Uterus (tissue), 4 donors: Measurements from ENCODE around the gene JAZF1. TPM values are rescaled to one million over a fixed set of nuclear protein-coding genes. Genes with fewer than 3 reads are reported as not detected.

Source experiments
- DNase-seq, 2 donors: peaks; one replicate each; pipeline ENCODE4 v3.0.0-alpha.2; 2019 to 2020
- H3K27ac ChIP-seq, 2 donors: fragments of 200-600 bp; sonication (generic); 1 replicate in 1 of 2; 2 replicates in 1 of 2; pipeline ENCODE4 v1.5.1; 2016 to 2018
- H3K27me3 ChIP-seq, 2 donors: fragments of 200-600 bp; sonication (generic); one replicate each; pipeline ENCODE4 v1.5.1; 2018 to 2019; ENCODE audit warnings: control low read depth in 1 of 2
- H3K36me3 ChIP-seq, 2 donors: fragments of 200-600 bp; sonication (generic); one replicate each; pipeline ENCODE4 v1.5.1; 2019; ENCODE audit warnings: control low read depth in 1 of 2
- H3K4me1 ChIP-seq, 2 donors: fragments of 200-600 bp; sonication (generic); one replicate each; pipeline ENCODE4 v1.5.1; 2018 to 2019; ENCODE audit warnings: control low read depth in 1 of 2
- H3K4me3 ChIP-seq, 2 donors: fragments of 200-600 bp; sonication (generic); 1 replicate in 1 of 2; 2 replicates in 1 of 2; pipeline ENCODE4 v1.5.1; 2018 to 2019; ENCODE audit warnings: mild to moderate bottlenecking in 1 of 2
- H3K9me3 ChIP-seq, 2 donors: fragments of 200-600 bp; sonication (generic); one replicate each; pipeline ENCODE4 v1.5.1; 2019; ENCODE audit warnings: control low read depth in 1 of 2
- CTCF ChIP-seq, 4 experiments: fragments of 200-600 bp in 2 of 4; fragments of 450-650 bp in 2 of 4; sonication (generic) in 2 of 4; IDR thresholded peaks; one replicate each; pipeline ENCODE4 v1.5.1; 2016 to 2019; ENCODE audit warnings: antibody characterized with exemption in 4 of 4, mild to moderate bottlenecking in 2 of 4, moderate library complexity in 1 of 4
- POLR2A ChIP-seq, 2 donors: fragments of 450-650 bp; IDR thresholded peaks; one replicate each; pipeline ENCODE4 v1.6.1; 2016; ENCODE audit warnings: antibody characterized with exemption in 2 of 2, mild to moderate bottlenecking in 1 of 2, moderate library complexity in 1 of 2
- intact Hi-C: fragments of 100-400 bp; cut with DNase I; formaldehyde crosslinking; loops from one replicate; pipeline ENCODE4 v1.15.1; 2023; ENCODE audit warnings: low total_unique reads
- total RNA-seq, 4 donors: library from RNA; depleted of rRNA in 3 of 4; stranded (reverse); fragments of >200 nt in 3 of 4; gene quantifications; one replicate each; pipeline versions ENCODE4 v1.1.0 to v1.2.4, GENCODE V29; 2014 to 2023
- donor health status: DM: yes; HTN: yes; CAD: no.

JAZF1 gene
- total RNA-seq, 4 donors from 2014 or later, result 27.6 to 58.5 (median 34.4) TPM

GRCh38 chr7:27870595-27870994, 310.0 kb downstream of the JAZF1 start:
- TF ChIP-seq POLR2A (IDR thresholded peaks at IDR 0.05), result no peak
- TF ChIP-seq CTCF (IDR thresholded peaks at IDR 0.05), result no peak
- no peak overlapping the region for H3K4me3 ChIP-seq
- no peaks in the 10 kb centered on the region for H3K36me3 ChIP-seq
- H3K4me1 ChIP-seq, result peaks cover 0 to 6% of the 10 kb centered on the region in 2 donors
- DNase-seq, result no peak
- no peak overlapping the region for H3K27ac ChIP-seq
- no peaks in the 10 kb centered on the region for H3K9me3 ChIP-seq
- H3K27me3 ChIP-seq, result no peaks in the 10 kb centered on the region
- intact Hi-C loops, result no loop called here

- Histone ChIP-seq H3K4me3 (no peak overlapping the region), H3K4me1 (peaks cover 0 to 6% of the 10 kb centered on the region in 2 donors), H3K27ac (no peak overlapping the region), H3K36me3 (no peaks in the 10 kb centered on the region), H3K27me3 (no peaks in the 10 kb centered on the region), H3K9me3 (no peaks in the 10 kb centered on the region)
- no peak for DNase-seq
- intact Hi-C loops, result no loop called here
- TF ChIP-seq CTCF (IDR thresholded peaks at IDR 0.05), result no peak
- TF ChIP-seq POLR2A (IDR thresholded peaks at IDR 0.05), result no peak
Measured at GRCh38 chr7:27869056-27869455, 311.5 kb downstream of the JAZF1 start.

- no peak overlapping the region for H3K4me3 ChIP-seq
- H3K27ac ChIP-seq, result no peak overlapping the region
- H3K27me3 ChIP-seq, result no peaks in the 10 kb centered on the region
- H3K36me3 ChIP-seq, result no peaks in the 10 kb centered on the region
- no peak for TF ChIP-seq POLR2A (IDR thresholded peaks at IDR 0.05)
- no peak for TF ChIP-seq CTCF (IDR thresholded peaks at IDR 0.05)
- intact Hi-C loops, result no loop called here
- H3K9me3 ChIP-seq, result no peaks in the 10 kb centered on the region
- H3K4me1 ChIP-seq, result peaks cover 0 to 6% of the 10 kb centered on the region in 2 donors
- no peak for DNase-seq
Measured at GRCh38 chr7:27868131-27868550, 312.5 kb downstream of the JAZF1 start.

GRCh38 chr7:27866828-27867672, 313.5 kb downstream of the JAZF1 start:
- intact Hi-C loops, result no loop called here
- TF ChIP-seq POLR2A (IDR thresholded peaks at IDR 0.05) (no peak), CTCF (IDR thresholded peaks at IDR 0.05) (no peak)
- H3K4me3 ChIP-seq, result no peak overlapping the region
- no peak for DNase-seq
- no peaks in the 10 kb centered on the region for H3K27me3 ChIP-seq
- H3K27ac ChIP-seq, result no peak overlapping the region
- no peaks in the 10 kb centered on the region for H3K36me3 ChIP-seq
- peaks cover 0 to 2% of the 10 kb centered on the region in 2 donors for H3K4me1 ChIP-seq
- H3K9me3 ChIP-seq, result no peaks in the 10 kb centered on the region

- TF ChIP-seq CTCF (IDR thresholded peaks at IDR 0.05) (no peak), POLR2A (IDR thresholded peaks at IDR 0.05) (no peak)
- Histone ChIP-seq H3K36me3 (no peaks in the 10 kb centered on the region), H3K27me3 (no peaks in the 10 kb centered on the region), H3K9me3 (no peaks in the 10 kb centered on the region), H3K4me3 (no peak overlapping the region), H3K4me1 (no peaks in the 10 kb centered on the region), H3K27ac (no peak overlapping the region)
- DNase-seq, result no peak
- intact Hi-C loops, result no loop called here
Measured at GRCh38 chr7:27866256-27866655, 314.3 kb downstream of the JAZF1 start.
